HG03565 (cell line): ENCODE results near the gene CABLES1.
A peak's percentile ranks its signal among the peaks of the same experiment; 100 is the strongest.

ENCODE experiments used
- ATAC-seq: cut with Tn5 transposase; IDR thresholded peaks from one replicate; pipeline ENCODE4 v1.9.1; 2021; ENCODE audit warnings: mild to moderate bottlenecking, moderate library complexity; ENCODE audit not compliant: unreplicated experiment

The CABLES1 gene

GRCh38 chr18:23238651-23239349, 103.5 kb downstream of the CABLES1 start:
- ATAC-seq = no peak

DNA sequence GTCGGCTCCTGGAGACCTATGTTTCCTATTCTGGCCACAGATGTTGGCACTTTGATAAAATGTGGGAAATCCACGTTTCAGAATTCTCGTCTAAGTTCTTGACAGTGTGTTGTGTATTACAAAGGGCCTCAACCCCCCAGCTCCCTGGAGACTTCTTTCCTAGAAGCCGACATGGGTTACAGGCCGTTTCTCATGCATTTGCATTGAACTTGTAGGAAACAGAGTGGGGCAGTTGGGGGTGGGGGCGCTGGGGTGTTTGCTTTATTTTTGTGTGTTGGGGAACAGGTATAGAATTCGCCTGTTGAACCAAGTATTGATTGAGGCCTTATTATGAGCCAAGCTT, 104.0 kb downstream of the CABLES1 start:
- ATAC-seq = no peak

GRCh38 chr18:23239885-23240608, 104.8 kb downstream of the CABLES1 start:
- ATAC-seq = no peak

GRCh38 chr18:23240609-23240930, 105.3 kb downstream of the CABLES1 start:
- ATAC-seq = no peak

DNA sequence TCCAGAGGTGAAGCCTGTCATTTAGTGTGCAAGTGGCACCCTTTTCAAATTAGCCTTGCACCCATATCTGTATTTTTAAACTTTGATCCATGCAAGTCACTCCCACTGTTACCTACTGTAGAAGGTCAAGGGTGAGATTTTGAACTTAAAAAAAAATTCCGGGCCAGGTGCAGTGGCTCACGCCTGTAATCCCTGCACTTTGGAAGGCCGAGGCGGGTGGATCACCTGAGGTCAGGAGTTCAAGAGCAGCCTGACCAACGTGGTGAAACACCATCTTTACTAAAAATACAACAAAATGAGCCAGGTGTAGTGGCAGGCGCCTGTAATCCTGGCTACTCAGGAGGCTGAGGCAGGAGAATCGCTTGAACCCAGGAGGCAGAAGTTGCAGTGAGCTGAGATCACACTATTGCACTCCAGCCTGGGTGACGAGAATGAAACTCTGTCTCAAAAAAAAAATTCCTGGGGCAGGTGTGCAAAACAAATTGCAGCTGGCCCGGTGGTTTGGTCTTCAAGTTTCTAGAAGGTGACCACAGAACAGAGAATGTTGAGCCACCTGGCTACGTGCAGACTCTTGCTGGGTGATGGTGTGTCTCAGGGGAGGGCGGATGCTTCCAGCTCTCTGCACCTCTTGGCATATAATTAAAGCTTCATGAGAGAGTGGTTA, 106.7 kb downstream of the CABLES1 start:
- peak; percentile 86 for ATAC-seq

DNA sequence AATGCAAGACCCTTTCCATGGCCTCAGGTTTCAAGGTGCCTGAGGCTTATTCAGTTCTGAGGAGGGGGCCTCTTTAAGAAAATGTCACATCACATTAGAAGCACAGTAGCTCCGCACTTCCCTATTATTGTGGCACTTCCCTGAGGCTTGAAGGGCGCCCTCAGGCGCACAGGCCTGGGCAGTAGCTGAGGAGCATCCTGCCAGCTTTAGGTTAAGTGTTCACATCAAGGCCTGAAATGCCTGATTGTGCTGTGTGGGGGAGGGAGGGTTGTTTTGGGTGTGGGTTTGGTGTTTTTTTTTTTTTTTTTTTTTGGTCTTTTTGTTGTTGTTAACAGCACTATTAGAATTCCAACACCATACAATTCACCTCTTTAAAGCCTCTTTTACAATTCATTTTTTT, 107.9 kb downstream of the CABLES1 start:
- ATAC-seq = no peak

GRCh38 chr18:23243816-23244215, 108.5 kb downstream of the CABLES1 start:
- ATAC-seq = no peak

DNA sequence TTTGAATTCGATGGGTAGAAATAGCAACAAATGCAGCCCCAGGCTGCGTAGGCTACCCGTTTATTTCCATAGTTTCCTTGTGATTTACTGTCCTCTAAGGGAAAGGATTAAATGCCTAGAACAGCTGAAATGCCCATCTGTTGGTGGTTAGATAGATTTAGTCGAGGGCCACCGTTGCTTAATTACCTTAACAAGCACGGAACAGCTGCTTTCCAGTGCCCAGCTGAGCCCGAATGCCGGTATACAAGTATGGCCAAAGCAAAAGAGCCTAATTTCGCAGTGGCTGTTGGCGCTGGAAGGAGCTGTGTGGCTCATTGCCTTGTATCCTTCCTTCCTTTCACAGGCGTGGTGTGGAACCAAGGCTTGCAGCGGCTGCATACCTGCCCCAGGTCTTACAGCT, 109.1 kb downstream of the CABLES1 start:
- ATAC-seq = no peak

GRCh38 chr18:23245461-23245860, 110.2 kb downstream of the CABLES1 start:
- ATAC-seq = no peak

GRCh38 chr18:23247331-23247730, 112.0 kb downstream of the CABLES1 start:
- no peak for ATAC-seq

GRCh38 chr18:23247896-23248295, 112.6 kb downstream of the CABLES1 start:
- no peak for ATAC-seq

DNA sequence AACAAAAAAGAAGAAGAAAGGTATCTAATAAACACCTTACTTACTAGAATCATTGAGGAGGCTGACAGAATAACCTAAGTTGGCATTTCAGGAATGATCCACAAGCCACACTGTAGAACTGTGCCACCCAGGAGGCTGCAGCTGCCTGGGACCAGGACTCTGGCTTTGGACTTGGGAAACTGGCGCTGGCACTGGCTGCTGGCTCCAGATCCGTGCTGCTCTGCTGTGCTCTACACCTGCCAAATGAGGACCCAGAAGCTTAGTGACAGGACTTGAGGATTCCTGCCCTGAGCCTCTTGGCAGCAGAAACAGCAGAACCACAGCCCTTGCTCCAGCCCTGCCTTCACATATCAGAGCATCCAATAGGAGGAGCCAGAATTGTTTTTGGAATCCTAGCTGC, 113.5 kb downstream of the CABLES1 start:
- no peak for ATAC-seq

GRCh38 chr18:23249348-23249747, 114.1 kb downstream of the CABLES1 start:
- no peak for ATAC-seq

- ATAC-seq = no peak
Observed at GRCh38 chr18:23250893-23251656, 115.8 kb downstream of the CABLES1 start.

- ATAC-seq = no peak
Observed at GRCh38 chr18:23253630-23254029, 118.3 kb downstream of the CABLES1 start.

GRCh38 chr18:23257137-23257536, 121.9 kb downstream of the CABLES1 start:
- no peak for ATAC-seq

DNA sequence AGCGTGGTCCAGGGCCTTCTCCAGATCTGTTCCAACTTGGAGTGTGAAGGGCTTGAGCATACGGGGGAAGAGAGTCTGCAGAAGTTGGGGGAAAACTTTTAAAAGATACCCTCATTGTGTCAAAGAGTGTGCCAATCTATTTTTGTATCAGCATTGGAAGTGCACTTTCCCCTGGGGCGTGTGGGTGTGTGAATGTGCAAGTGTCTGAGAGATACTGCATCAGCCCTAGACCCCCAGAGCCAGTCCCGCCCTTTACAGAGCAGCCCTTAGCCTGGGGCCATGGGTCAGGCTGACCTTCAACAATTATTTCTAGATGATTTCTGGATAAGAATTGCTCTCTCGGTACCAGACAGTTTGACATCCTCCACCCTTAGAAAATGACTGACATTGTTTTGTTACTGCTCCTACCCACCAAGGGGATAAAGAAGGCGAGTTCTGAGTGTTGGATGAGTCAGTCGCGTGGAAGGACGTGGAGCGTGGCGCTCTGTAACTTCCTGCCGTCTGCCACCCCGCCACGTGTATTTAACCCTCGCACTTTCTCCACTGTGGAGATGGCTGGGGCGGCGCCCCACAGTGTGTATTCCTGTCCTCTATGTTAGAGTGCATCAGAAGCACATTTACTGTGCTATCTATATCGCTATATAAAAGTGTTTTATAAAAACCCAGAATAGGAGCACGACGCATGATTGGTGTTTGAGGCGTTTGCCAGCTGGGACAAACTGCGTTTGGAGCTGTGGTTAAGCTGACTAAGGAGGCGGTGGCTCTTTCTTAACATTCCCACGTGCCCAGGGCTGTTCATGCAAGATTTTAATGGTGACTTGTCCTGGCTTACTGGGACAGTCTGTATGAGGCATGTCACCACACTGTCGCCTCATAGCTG, 122.6 kb downstream of the CABLES1 start:
- no peak for ATAC-seq

GRCh38 chr18:23258566-23259469, 123.5 kb downstream of the CABLES1 start:
- no peak for ATAC-seq
